HL-60/S4 treated with phorbol 12-myristate 13-acetate at 8.2 ng/mL for 4 days and 3 days (cell line): Measurements from ENCODE around the gene OSER1.
"Not testable (repeated sequence)": the region's sequence is repeated elsewhere in the genome, so short reads cannot be mapped to it uniquely, and the experiment has no call there.

Experiments
- in situ Hi-C: fragments of 300-500 bp; cut with MboI; formaldehyde crosslinking; loops from 2 replicates; pipeline ENCODE4 v1.15.0; 2022; ENCODE audit warnings: low sequenced_read_pairs

The OSER1 gene

DNA sequence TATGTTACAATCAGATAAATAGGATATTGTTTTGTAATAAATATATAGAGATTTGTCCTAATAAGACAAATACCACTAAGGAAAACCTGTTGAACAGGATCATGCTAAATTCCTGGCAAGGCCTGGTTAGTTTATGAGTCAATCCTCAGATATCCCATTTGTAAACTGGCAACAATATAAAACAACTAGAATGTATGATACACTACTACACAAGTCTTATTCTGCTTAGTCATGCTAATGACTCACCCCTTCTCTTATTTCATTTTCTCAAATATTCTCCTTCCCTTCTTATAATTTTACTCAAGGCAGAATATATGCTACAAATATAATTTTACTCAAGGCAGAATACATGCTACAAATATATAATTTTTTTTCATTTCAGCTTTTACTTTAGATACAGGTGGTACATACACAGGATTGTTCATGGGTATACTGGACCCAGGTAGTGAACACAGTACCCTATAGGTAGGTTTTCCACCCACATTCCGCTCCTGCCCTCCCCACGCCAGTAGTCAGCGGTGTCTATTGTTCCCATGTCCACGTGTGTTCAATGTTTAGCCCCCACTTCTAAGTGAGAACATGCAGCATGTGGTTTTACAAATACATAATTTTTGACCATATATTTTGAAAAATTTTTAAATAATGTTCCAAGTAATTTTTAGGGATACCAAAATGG is 6.3 kb downstream of the OSER1 start:
- in situ Hi-C loops: no loop called here

DNA sequence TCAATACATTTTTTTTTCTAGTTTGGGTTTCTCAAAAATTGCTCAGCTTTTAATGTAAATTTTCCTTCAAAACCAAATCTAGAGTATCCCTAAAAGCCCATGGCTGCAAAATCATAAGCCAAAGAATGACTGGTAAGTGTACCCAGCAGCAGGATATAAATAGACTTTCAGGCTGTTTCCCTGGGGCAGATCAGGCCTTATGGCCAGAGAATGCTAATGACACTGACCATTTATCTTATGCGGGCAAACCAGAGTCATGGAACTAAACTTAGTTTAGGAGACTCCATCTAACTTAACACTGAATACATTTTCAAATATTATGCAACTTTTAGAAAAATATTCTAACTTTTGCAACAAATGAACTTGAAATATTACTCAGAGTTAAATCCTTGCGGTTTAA is 7.4 kb downstream of the OSER1 start:
- in situ Hi-C loops: no loop called here

GRCh38 chr20:44200983-44201382 is 9.6 kb downstream of the OSER1 start:
- in situ Hi-C loops: no loop called here

DNA sequence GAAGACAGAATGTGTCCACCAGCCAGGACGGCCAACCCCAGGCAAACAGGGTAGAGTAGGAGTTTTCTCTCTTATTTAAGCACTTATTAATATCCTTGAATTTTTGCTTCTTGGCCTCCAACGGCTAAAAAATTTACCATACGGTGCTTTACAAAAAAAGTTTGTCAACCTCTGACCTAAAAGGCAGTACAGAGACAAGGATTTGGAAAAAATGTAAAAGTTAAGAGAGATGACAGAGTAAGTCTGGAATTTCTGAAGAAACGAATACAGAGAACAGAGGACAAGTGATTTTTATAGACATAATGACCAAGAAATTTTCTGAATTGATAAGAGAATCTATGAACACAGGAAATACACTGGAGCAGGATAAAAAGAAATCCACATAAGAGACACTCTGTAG is 10.2 kb downstream of the OSER1 start:
- in situ Hi-C loops: no loop called here

DNA sequence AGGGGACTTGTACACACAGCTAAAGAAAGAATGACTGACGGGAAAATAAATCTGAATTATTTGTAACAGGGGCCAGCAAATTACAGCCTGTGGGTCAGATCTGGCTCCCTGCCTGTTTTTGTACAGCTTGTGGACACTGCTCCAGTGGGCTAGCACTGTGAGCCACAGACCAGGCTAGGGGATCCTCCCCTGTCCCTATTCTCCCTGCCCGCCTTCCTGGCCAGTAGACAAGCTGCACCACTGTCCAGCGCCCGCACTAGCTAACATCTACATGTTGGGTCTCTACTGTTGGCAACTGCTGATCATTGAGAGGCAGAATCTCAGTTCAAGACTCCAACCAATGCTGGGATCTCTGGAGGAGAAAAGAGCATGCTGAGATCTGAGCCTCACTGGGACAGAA is 10.7 kb downstream of the OSER1 start:
- in situ Hi-C loops: no loop called here

GRCh38 chr20:44198872-44199271 is 11.7 kb downstream of the OSER1 start:
- in situ Hi-C loops: no loop called here

DNA sequence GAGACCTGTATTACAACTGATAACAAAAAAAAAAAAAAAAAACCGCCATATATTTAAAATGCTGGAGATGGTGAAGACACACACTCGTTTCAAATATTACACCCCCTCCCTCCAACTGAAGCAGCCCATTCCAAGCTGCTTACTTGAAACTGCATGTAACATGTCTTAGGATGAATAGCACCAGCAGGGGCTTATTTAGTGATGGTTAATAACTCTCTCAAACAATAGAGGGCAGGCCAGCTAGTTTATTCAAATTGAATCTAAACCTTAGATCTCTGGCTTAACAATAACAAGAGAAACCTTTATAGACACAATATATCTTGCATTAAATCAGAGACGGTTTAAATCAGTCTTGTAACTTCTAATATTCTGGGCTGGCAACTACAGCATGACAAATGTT is 14.3 kb downstream of the OSER1 start:
- in situ Hi-C loops: no loop called here

DNA sequence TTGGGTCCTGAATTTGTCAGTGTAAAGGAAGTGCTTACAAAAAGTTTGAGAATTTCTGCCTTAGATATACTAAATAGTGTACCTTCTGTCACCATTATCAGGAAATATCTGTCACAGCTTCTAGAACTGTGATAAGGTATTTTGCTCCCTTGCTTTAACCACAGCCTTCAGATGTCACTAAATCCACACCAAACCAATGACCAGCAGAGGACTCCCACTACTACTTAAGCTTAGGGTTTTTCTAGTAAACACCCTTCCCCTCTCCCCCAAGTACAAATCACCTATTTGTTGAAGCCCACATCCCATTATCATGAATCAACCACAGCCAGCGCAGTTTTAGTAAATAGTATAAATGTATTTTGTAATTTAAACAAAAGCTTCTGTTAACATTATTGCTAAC is 15.0 kb downstream of the OSER1 start:
- in situ Hi-C loops: no loop called here

DNA sequence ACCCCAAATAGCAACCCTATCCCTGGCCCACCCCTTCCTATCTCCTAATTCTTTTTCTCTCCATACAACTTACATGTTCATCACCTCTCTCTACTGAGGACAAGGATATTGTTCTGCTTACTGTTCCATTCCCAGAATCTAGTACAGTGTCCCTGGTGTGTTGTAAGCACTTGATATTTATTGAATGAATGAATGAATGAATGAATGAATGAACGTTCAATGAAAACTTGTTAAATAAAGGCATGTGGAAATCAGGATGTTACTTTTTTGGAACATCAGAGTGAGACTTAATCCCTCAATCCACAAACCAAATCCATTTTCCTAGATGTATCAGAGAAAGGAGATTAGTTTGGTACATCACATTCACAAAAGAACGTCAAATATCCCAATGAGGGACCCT is 16.8 kb downstream of the OSER1 start:
- in situ Hi-C loops: no loop called here

- in situ Hi-C loops: not testable (repeated sequence)
These were observed 18.9 kb downstream of the OSER1 start for GRCh38 chr20:44191640-44192039.

- in situ Hi-C loops: not testable (repeated sequence)
These were observed 20.2 kb downstream of the OSER1 start for GRCh38 chr20:44190197-44190852.

- in situ Hi-C loops: no loop called here
These were observed 21.8 kb downstream of the OSER1 start for GRCh38 chr20:44188752-44189151.

DNA sequence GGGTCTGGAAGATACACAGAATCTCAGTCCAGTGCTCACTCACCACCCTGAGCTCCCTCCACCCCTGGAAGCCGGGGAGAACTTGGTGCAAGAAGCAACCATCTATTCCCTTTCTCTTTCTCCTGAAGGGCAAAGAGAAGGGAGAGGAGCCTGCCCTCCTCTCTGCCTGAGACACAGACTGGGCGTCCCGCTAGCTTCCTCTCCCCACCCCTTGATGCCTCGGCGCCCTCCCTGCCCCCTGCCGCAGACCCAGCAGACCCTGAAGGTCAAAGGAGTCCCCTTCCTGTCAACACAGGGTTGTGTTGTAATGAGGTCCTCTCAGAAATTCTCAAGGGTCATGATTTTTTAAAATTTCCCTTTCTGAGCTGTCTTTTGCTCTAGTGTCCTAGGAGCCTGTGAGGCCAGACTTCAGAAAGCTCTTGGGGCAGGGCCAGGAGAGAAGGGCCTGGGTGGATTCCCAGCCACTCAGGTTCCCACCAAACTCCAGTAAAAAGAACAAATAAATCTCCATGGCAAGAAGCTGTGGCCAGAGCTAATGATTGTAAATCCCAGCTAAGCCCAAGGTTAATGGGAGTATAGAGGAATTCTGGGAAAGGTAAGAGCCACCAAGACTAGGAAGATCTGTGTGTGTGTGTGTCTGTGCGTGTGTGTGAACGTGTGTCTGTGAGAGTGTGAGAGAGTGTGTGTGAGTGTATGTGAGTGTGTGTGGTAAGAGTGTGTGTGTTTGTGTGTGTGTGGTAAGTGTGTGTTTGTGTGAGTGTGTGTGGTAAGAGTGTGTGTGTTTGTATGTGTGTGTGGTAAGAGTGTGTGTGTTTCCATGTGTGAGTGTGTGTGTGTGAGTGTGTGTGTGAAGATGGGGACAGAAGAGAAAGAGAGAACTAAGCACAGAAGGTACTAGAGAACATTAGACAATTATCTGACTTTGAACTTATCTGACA is 22.5 kb downstream of the OSER1 start:
- in situ Hi-C loops: no loop called here

GRCh38 chr20:44187054-44187771 is 23.4 kb downstream of the OSER1 start, which contains the start of gene JPH2:
Gene JPH2, minus strand, starts transcription at chr20:44187188. Its CDS starts 483 bp downstream, at chr20:44186705.
- in situ Hi-C loops: no loop called here

DNA sequence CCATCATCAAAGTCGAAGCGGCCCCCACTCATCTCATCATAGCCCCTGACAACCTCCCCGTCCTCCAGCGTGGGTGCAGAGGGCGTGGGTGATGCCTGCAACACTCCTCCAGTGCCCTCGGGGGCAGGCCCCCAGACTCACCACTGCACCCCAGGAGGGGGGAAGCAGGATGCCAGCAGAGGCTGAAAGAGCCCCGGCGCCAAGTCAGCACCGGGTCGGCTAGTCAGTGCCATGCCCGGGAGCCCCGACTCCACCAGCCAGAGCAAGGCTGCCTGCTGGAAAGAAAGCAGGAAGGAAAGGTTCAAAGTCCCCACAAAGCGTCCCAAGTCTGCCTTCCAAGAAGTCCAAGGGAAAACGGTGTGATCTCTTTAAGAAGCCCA is 23.9 kb downstream of the OSER1 start:
- in situ Hi-C loops: no loop called here

DNA sequence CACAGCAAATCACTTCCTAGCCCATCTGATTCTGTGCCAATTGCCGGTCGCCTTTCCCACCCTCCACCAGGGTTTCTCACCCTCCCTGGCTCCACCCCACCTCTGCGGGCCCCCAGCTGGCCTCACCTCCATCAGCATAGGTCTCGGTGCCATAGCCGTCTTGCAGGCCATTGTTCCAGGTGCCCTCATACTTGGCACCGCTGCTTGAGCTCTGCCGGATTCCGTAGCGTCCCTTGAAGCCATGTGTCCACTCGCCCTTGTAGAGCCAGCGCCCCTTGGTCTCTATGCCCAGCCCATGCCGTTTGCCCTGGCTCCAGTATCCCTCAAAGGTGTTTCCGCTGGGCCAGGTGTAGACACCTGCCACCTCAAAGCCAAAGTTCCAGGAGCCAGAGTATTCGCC is 24.4 kb downstream of the OSER1 start:
- in situ Hi-C loops: no loop called here

- in situ Hi-C loops: no loop called here
These were observed 25.0 kb downstream of the OSER1 start for GRCh38 chr20:44185574-44185973.

GRCh38 chr20:44183282-44183681 is 27.3 kb downstream of the OSER1 start:
- in situ Hi-C loops: no loop called here

DNA sequence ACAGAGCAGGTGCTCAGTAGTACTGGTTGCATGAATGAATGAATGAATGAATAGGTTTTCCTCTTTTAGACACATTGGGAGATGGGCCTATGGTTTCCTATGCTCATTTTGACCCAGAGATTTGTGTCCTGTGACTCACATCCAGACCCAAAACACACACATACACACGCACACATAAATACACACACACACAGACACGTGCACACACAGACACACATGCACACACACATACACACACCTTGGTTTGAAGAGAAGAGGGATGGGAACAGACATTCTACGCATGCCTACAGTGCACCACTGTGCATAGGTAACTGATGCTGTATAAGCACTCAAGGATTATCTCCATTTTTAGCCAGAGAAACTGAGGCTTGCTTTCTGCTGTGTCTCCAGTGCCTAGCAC is 27.7 kb downstream of the OSER1 start:
- in situ Hi-C loops: no loop called here

DNA sequence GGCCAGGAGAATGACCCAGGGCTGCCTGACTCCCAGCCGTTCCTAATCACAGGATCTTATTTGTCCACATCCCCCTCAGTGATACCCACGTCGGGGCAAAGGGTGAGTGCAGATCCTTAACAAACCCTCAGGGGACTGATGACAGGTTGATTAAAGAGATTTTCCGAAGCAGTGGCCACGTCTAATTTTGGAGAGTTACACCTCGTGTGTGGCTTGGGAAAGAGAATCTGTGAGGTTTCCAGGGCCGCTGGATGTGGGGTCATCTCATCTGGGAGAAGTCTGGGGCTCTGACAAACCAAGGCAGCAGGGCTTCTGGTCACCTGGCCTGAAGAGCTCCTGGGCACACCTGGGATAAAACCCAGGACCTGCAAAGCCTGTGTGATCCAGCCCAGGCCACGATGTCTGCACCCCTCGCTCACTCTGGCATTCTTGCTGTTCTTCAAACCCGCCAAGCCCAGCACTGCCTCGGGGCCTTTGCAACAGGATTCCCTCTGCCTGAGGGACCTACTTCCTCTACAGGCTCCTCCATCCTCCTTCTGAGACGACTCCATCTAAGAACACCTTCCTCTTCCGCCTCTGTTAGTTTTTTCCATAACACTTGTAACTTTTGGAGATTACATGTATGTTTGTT is 28.3 kb downstream of the OSER1 start:
- in situ Hi-C loops: no loop called here

DNA sequence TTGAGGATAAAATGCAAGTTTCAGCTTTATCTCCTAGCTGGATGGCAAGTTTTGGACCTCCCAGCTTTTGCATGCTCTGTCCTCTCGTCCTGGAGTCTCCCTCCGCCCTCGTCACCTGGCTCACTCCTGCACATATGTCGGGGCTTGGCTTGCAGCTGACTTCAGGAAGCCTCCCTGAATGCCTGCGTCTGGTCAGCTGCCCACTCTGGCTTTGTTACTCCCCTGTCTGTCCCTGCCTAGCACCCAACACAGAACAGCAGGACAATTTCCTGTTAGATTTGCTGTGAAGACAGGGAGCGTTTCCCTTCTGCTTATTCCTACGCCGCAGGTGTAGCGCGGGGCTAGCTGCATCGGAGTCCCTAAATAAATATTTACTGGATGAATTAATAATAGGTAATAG is 29.0 kb downstream of the OSER1 start:
- in situ Hi-C loops: no loop called here
